HepG2 (cell line): Measurements from ENCODE around the gene MOGAT3. TPM values are rescaled to one million over a fixed set of nuclear protein-coding genes. Genes with fewer than 3 reads are reported as not detected.
A peak's percentile ranks its signal among the peaks of the same experiment; 100 is the strongest.

Experiments used
- ERF ChIP-seq: IDR thresholded peaks from 2 replicates; pipeline ENCODE4 v1.6.1; 2018; ENCODE audit warnings: missing biosample characterization, missing genetic modification reagents
- FOXM1 ChIP-seq: sonication (generic); formaldehyde crosslinking; IDR thresholded peaks from 2 replicates; pipeline ENCODE4 v1.5.0; 2020; ENCODE audit warnings: missing genetic modification reagents
- GATAD1 ChIP-seq: IDR thresholded peaks from 2 replicates; pipeline ENCODE4 v1.6.1; 2016; ENCODE audit warnings: missing genetic modification reagents, missing compliant biosample characterization
- HDAC2 ChIP-seq: sonication (generic); formaldehyde crosslinking; IDR thresholded peaks from 2 replicates; pipeline ENCODE4 v1.4.0; 2020; ENCODE audit warnings: missing genetic modification reagents
- MEIS2 ChIP-seq: sonication (generic); formaldehyde crosslinking; IDR thresholded peaks from 2 replicates; pipeline ENCODE4 v1.9.0; 2021; ENCODE audit warnings: mild to moderate bottlenecking, missing genetic modification reagents
- MLX ChIP-seq: IDR thresholded peaks from 2 replicates; pipeline ENCODE4 v1.6.1; 2016
- NCOA2 ChIP-seq: sonication (generic); formaldehyde crosslinking; IDR thresholded peaks from 2 replicates; pipeline ENCODE4 v1.8.0; 2022; ENCODE audit warnings: inconsistent platforms
- POGK ChIP-seq: sonication (generic); formaldehyde crosslinking; conservative IDR thresholded peaks from 2 replicates; pipeline ENCODE4 v1.8.0; 2022; ENCODE audit warnings: mild to moderate bottlenecking, moderate library complexity, missing genetic modification reagents
- POGZ ChIP-seq: sonication (generic); formaldehyde crosslinking; IDR thresholded peaks from 2 replicates; pipeline ENCODE4 v1.4.0; 2020; ENCODE audit warnings: mild to moderate bottlenecking, missing genetic modification reagents
- REL ChIP-seq: sonication (generic); formaldehyde crosslinking; conservative IDR thresholded peaks from 2 replicates; pipeline ENCODE4 v1.8.0; 2022; ENCODE audit warnings: mild to moderate bottlenecking, missing genetic modification reagents, moderate library complexity
- RNF219 ChIP-seq: sonication (generic); formaldehyde crosslinking; IDR thresholded peaks from 2 replicates; pipeline ENCODE4 v1.5.0; 2020; ENCODE audit warnings: mild to moderate bottlenecking, missing genetic modification reagents
- SNAPC2 ChIP-seq: sonication (generic); formaldehyde crosslinking; IDR thresholded peaks from 2 replicates; pipeline ENCODE4 v1.8.1; 2022; ENCODE audit warnings: mild to moderate bottlenecking, missing genetic modification reagents
- SP4 ChIP-seq: sonication (generic); formaldehyde crosslinking; IDR thresholded peaks from 2 replicates; pipeline ENCODE4 v1.8.1; 2023; ENCODE audit warnings: mild to moderate bottlenecking, missing genetic modification reagents
- ZBTB42 ChIP-seq: sonication (generic); formaldehyde crosslinking; IDR thresholded peaks from 2 replicates; pipeline ENCODE4 v1.5.0; 2020; ENCODE audit warnings: mild to moderate bottlenecking, missing genetic modification reagents
- ZBTB7B ChIP-seq: sonication (generic); formaldehyde crosslinking; IDR thresholded peaks from 2 replicates; pipeline ENCODE4 v1.4.0; 2020; ENCODE audit warnings: missing genetic modification reagents
- ZNF362 ChIP-seq: sonication (generic); formaldehyde crosslinking; IDR thresholded peaks from 2 replicates; pipeline ENCODE4 v1.4.0; 2020; ENCODE audit warnings: missing genetic modification reagents, mild to moderate bottlenecking, borderline replicate concordance
- ZNF609 ChIP-seq: sonication (generic); formaldehyde crosslinking; IDR thresholded peaks from 2 replicates; pipeline ENCODE4 v1.4.0; 2020; ENCODE audit warnings: mild to moderate bottlenecking, missing genetic modification reagents, borderline replicate concordance
- ZNF672 ChIP-seq: sonication (generic); formaldehyde crosslinking; IDR thresholded peaks from 2 replicates; pipeline ENCODE4 v1.8.1; 2022; ENCODE audit warnings: missing genetic modification reagents
- ZNF839 ChIP-seq: sonication (generic); formaldehyde crosslinking; IDR thresholded peaks from 2 replicates; pipeline ENCODE4 v1.4.0; 2020; ENCODE audit warnings: missing genetic modification reagents, mild to moderate bottlenecking, borderline replicate concordance
- polyA plus RNA-seq, 8 experiments: library from polyadenylated mRNA; depleted of rRNA in 3 of 8; stranded (reverse) in 7 of 8; unstranded in 1 of 8; fragments of >200 nt; fragmentation: Illumina TruSeq in 4 of 8; extraction: Trizol in 4 of 8; gene quantifications; 2 replicates each; pipeline versions ENCODE4 v1.2.1 to v1.2.3, GENCODE V29; 2011 to 2016; ENCODE audit warnings: low read depth in 4 of 8, missing spikeins in 1 of 8, mixed read lengths in 1 of 8; ENCODE audit not compliant: insufficient read depth in 1 of 8
- total RNA-seq, 5 experiments: library from RNA; depleted of rRNA; stranded (reverse); fragments of >200 nt; fragmentation: Illumina TruSeq; extraction: Trizol; gene quantifications; 2 replicates each; pipeline ENCODE4 v1.2.3, GENCODE V29; 2016; ENCODE audit warnings: low read depth in 1 of 5

MOGAT3 gene
- total and polyA plus RNA-seq, 2 of the 13 experiments (the other 11 are each of a cell fraction or from before 2014, with no cell fraction given), result 22.5 to 30.5 TPM

- TF ChIP-seq ZNF609 (CRISPR knock-in tag) (no peak), ZBTB42 (CRISPR knock-in tag) (peak; percentile 67; the same call in 1 of the 2 replicates), ZNF839 (no peak), POGZ (CRISPR knock-in tag) (peak; percentile 48; the same call in 1 of the 2 replicates), MLX (no peak), MEIS2 (CRISPR knock-in tag) (peak; percentile 44; the same call in 1 of the 2 replicates), NCOA2 (CRISPR knock-in tag) (peak; percentile 47; the same call in 1 of the 2 replicates), FOXM1 (CRISPR knock-in tag) (no peak), ZBTB7B (peak; percentile 70; the same call in 1 of the 2 replicates), HDAC2 (CRISPR knock-in tag) (peak; percentile 53; the same call in 1 of the 2 replicates), POGK (CRISPR knock-in tag) (no peak), REL (0 out of 2 replicates have a peak, but pooled peaks have one; percentile 65), SP4 (peak; percentile 23; the same call in 1 of the 2 replicates), GATAD1 (CRISPR knock-in tag) (peak; percentile 92), ZNF672 (no peak), RNF219 (CRISPR knock-in tag) (no peak), ERF (CRISPR knock-in tag) (peak; percentile 41; the same call in 1 of the 2 replicates), ZNF362 (CRISPR knock-in tag) (0 out of 2 replicates have a peak, but pooled peaks have one; percentile 35), SNAPC2 (CRISPR knock-in tag) (peak; percentile 81)
Observed at GRCh38 chr7:101244375-101245146, 43.7 kb upstream of the MOGAT3 start, which contains the start of gene FIS1 (continued).
